Brain pericyte (primary cell): ENCODE results near the gene ZNF80.

Source experiments
- DNase-seq: peaks from one replicate; pipeline ENCODE4 v3.0.0-alpha.2; 2012; ENCODE audit warnings: low read depth, low spot score

The ZNF80 gene

DNA sequence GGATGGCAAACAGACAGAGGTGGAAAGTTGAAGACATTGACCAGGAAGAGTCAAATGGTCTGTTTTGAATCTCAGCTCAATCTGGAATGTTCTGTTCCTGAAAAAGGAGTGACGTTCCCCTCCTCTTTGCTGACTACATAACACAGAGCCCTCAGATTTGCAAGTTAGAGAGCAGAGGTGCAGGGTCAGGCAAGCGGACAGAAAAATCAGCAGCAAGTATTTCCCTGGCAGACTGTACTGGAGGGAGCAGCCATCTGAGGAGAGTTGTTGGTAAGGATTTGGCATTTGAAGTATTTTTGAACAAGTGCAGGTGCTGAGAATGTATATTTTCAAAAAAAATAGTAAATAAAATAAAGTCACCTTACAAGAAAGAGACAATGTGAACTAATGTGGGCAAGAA is 17.6 kb downstream of the ZNF80 start:
- no peak for DNase-seq

DNA sequence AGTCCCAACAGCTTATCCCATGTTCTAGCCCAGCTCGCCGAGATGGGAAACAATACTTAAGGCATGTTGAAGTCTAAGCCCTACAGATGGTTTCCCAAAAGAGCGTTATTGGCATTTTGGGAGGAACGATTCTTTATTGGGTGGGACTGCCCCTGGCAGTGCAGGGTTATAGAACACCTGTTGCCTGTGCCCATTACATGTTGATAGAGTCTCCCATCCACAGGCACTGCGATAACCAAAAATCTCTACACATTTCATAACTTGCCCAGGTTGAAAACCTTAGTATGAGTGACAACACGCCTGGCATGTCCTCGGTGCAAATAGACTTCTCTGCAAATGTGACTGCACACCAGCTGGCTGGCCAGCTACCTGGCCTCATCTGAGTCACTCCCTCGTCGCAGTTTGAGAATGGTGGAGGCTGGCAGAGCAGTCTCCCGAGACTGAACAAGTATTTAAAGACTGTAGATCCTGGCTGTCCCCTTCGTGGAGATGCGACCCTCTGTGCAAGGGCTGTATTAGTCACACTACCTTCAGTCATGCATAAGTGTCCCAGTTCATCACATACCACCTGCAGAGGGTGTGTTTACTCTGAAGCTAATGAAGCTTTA is 18.7 kb downstream of the ZNF80 start:
- no peak for DNase-seq

DNA sequence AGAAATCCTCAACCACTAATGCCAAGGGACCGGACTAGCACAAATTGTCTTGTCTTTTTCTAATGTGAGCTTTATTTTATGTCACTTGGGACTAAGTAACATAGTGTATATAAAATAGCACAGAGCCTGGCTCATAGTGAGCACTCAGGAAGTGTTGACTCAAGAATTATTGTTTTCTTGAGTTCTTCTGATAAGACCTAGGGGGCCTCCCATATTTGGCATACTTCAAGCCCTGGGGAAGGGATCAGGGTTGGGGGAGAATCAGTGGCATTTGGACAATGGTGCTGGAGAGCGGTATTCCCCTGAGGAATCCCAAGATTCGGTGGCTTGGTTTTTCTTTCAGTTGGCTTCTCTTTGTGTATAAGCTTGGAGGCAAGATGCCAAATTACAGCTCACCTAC is 19.4 kb downstream of the ZNF80 start:
- no peak for DNase-seq

DNA sequence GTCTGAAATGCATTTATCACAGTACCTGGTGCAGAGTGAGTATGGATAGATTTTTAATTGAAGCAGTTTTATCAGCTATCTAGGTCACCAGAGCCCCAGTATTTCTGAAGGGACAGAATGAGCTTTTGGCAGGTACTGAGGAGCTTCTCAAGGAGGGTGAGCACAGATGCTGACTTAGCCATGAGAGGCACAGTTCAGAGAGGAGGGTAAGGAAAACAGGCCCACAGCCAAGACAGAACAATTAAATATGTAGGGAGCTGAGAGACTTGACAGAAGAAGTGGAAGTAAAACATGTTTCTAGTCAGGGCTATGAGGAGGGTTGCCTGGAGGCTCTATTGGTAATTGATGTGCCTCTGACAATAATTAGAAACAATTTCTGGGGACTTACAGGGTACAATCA is 20.1 kb downstream of the ZNF80 start:
- no peak for DNase-seq

DNA sequence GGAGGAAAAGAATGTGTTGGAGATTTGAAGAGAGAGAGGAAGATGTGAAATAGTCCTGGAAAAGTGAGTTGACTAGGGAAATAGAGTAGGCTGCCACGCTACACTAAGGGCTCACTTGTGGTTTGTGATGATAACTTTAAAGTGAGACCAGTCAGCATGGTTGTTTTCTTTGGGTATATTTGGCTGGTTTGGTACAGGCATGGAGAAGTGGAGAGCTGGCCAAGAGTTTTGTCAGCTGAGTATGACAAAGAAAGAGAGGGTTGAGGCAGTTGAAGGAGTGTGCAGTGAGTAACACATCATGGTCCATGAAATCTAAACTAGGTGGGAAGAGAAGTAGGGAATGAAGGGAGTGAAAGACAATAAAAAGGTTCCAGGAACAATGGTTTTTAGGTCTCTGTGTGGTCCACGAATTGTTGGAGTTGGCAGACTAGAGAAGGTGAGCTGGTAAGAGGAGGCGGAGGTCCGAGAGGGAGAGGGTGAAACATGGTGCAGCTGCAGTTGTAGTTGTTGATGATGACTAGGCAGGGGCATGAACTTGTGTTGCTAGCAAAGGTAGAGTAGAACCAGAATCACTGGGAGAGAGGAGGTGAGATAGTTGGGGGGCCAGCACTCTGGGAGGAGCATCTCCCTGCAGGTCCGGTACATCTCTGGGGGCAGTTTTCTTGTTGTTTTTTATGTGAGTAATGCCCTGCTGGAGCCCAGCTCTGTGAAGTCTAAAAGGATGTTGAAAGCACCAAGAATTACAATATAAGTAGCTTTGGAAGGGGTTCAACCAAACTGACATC is 21.0 kb downstream of the ZNF80 start:
- DNase-seq: peak; percentile 47

DNA sequence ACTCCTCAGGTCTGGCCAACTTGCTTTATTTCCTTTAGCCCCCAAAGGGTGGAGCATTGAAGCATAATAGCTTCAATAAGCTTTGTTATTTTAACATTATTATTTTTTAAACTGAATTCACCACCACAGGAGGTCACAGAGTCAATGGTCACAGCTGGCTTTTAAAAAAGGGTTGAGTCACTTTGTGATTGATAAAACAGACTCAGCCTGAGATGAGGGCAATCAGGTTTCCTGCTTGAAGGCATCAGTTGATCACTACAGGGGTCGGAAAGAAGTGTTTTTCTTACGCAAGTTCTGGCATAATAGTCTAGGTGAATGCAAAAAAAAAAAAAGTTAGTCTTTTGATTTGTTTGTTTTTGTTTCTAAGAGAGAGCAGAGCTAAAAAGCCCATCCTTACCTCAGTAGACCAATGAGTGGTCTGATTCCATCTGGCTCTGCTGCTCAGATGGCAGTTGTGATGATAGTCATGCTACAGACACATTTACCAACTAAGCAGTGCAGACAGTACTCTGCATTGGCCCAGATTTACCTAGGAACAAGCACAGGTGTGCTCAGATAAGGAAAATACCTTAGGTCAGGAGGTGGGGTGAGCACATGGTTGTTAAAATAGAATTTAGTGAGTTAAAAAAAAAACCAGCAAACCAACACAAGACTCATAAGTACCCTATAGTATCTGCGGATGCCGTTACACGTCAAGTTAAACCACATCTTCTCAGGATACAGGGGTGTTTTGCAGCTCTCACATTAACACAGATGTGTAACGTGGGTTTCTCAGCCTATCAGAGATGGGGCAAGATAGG is 22.6 kb downstream of the ZNF80 start:
- DNase-seq: peak; percentile 88

DNA sequence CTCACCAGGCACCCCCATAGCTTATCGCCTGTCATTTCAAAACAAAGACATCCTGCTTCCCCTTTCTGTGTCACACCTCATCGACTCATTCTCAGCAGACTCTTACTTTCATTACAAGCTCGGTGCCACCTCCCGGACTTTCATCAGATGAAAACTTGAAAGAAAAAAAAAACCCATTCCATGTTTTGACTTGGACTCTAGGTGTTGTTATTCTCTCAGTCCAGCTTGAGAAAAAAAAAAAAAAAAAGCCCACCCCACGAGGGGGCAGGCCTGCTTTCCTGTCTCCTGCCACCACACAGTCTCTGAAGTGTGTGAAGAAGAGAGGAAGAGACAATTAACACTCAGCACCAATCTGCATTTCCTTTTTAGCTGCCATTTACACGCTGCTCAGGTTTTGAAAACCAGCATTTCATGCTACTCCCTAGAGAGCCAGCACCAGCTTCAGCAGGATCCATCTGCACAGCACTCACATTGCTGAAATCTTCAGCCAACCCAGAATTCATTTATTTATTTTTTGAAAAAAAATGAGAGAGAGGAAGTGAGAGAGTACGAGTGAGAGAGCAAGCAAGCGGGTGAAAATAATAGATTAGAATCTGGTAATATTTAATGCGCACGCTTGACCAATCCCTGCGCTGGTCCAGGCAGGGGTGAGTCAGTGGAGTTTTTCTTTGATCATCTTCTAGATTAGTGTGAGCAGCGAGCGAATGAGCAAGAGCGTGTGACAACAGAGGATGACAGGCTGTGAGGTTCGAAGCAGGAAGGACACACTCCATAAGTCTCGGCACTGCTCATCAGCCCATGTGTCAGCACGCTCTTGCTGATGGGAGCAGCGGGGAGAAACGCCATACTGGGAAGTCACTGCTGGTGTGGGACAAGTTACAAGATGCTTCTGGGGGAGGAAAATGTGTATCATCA is 23.5 kb downstream of the ZNF80 start:
- peak; percentile 87 for DNase-seq

DNA sequence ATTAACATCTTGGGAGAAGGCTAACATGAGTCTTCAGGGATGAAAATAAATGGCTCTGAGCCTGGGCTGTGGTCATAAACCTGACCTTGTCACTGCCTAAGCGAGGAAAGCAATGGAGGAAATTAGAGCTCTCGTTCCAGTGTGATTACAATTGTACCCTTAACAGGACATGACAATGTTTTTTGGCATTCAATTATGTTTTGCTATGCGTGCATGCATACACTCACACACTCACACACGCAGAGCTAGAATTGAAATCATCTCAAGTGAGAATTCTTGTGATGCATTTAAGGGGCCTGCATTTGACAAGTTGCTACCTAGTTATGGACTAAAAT is 24.1 kb downstream of the ZNF80 start:
- no peak for DNase-seq

DNA sequence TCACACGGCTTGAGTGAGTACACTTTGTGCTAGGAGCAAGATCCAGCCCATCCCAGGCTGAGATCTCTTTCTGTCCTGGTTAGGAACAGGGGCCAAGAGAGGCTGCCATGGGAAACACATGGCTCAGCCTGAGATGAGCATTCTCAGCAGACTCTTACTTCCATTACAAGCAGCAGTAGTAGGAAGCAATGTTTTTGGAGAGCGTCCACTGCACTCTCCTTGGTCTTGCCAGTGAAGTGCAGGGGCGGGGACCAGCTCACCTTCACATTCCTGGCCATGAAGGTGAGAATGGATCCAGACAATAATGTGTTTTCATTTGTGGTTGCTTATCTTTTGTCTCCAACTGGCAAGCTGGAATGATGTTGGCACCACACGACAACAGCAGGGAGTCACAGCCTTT is 24.7 kb downstream of the ZNF80 start:
- no peak for DNase-seq

DNA sequence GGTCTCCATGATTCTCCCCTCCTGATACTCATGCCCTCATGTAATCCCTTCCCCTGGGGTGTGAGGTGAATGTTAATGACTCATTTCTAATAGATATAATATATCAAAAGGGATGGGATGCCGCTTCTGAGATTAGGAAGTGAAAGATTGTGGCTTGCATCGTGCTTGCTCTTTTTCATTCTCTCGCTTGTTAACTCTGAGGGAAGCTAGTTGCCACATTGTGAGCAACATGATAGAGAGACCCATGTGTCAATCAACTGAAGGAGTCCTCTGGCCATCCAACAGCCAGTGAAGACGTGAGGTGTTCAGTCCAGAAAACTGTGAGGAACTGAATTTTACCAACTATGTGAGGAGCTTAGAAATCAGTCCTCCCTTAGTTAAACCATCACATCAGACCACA is 29.6 kb downstream of the ZNF80 start:
- no peak for DNase-seq

DNA sequence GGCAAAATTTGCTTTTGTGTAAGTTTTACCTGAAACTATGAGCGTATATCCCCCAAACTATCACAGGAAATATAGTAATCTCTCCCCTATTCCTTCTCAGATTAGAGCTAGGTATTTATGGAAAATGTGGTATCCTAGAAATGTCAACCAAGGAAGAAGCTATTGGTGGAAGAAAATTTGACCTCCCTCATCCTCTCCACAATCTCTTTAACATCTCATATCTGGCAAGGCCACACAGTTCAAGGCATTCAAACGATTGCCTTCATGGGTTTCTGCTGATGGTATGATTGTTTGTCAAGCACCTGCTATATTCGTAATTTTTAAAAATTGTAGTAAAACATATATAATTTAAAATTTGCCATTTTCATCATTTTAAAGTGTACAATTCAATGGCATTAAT is 31.0 kb downstream of the ZNF80 start:
- no peak for DNase-seq

DNA sequence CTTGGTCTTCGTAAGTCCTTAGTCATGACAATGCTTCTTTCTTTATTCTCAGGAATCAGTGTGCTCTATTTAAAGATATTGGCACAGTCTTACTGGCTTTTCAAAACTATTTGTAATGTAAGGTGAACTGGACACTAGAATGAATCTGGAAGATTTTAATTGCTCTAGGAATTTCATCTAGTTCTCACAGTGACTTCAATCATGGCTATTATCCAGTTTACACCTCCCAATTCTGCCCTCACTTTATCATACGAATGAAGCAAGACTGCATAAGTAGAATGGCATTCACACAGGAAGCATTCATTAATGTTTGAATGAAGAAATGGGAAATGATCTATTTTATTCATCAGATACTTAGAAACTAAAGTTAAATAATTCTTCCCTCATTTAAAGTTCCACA is 31.8 kb downstream of the ZNF80 start:
- no peak for DNase-seq

DNA sequence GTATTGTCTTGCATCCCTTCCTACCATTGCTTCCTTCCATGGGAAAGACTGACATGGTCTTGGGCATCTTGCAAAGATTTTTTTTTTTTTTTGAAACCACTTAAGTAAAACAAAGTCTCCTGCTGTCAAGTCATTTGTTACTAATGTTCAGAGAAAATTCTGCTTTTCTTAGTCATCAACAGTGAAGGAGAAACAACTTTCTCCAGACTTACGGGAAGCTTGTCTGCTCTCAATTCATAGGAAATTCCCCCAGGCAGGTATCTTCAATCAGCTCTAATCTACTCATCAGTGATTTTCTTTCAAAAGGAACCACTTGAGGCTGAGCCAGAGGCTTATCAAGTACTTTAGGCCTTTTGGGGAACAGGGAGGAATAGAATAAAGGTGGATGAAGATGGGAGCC is 42.6 kb downstream of the ZNF80 start:
- DNase-seq: no peak

DNA sequence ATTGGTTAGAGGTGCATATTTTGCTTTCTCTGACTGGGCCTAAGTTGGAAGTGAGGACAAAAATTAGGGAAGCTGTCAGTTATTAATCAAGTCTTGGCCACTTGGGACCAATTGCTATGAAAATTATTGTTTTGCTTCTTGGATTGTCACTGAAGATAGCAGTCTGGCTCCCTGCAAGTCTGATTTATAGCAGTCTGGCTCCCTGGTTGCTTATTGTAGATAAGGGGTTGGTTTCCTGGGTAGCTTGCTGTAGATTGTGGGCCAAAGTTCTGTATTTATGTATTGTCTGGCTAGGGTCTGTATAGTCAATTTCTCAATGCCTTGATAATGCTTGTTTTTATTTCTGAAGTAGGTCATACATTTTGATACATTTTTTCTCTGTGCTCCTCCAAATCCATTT is 45.2 kb downstream of the ZNF80 start:
- DNase-seq: no peak

DNA sequence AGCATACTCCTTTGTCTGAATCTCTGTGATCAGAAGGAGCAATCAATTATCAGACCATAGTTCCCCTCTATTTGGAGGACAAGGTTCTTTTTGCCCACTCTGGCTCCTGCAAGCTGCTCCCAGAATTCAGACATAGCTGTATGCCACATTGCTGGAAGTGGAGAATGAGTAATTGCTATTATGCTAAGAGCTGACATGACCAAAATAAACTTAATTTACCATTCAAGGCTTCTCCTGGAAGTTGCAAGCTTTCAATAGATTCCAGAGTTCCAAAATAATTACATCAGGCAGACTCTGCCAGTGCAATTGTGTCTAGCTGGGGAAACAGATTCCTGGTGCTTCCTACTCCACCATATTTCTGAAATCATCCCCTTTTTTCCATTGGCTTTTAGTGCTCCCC is 50.9 kb downstream of the ZNF80 start:
- DNase-seq: no peak
